Esophagus squamous epithelium (tissue), 5 donors: ENCODE data around the gene MTA2. TPM values are rescaled to one million over a fixed set of nuclear protein-coding genes. Genes with fewer than 3 reads are reported as not detected.

Experiments used
- DNase-seq: peaks from one replicate; lab custom pipeline; 2025; lab: John Stamatoyannopoulos, UW
- H3K27ac ChIP-seq, 4 donors: fragments of 200-600 bp; sonication (generic); one replicate each; pipeline ENCODE4 v1.5.1; 2016 to 2019; ENCODE audit warnings: mild to moderate bottlenecking in 1 of 4
- H3K27me3 ChIP-seq, 4 donors: fragments of 200-600 bp; sonication (generic); 1 replicate in 3 of 4; 2 replicates in 1 of 4; pipeline versions ENCODE4 v1.5.1 to v1.6.0; 2017 to 2021; ENCODE audit warnings: antibody characterized with exemption in 1 of 4
- H3K36me3 ChIP-seq, 3 donors: fragments of 200-600 bp; sonication (generic); one replicate each; pipeline ENCODE4 v1.5.1; 2016 to 2019
- H3K4me1 ChIP-seq, 3 donors: fragments of 200-600 bp; sonication (generic); one replicate each; pipeline ENCODE4 v1.5.1; 2017 to 2019
- H3K4me3 ChIP-seq, 4 donors: fragments of 200-600 bp; sonication (generic); 1 replicate in 3 of 4; 2 replicates in 1 of 4; pipeline ENCODE4 v1.5.1; 2016 to 2019; ENCODE audit warnings: mild to moderate bottlenecking in 2 of 4, moderate library complexity in 1 of 4
- H3K9me3 ChIP-seq, 3 donors: fragments of 200-600 bp; sonication (generic); one replicate each; pipeline ENCODE4 v1.5.1; 2016 to 2019
- POLR2A ChIP-seq, 4 donors: fragments of 450-650 bp; IDR thresholded peaks; one replicate each; pipeline ENCODE4 v1.6.1; 2017; ENCODE audit warnings: antibody characterized with exemption in 4 of 4, mild to moderate bottlenecking in 4 of 4, moderate library complexity in 3 of 4
- WGBS, 2 donors: methylation state at CpG; one replicate each; pipeline ENCODE4 v1.1.5; 2018; 5-methylcytosine and 5-hydroxymethylcytosine counted together
- intact Hi-C: fragments of 100-400 bp; cut with DNase I; formaldehyde crosslinking; loops from one replicate; pipeline ENCODE4 v1.15.0; 2022
- total RNA-seq, 4 donors: library from RNA; depleted of rRNA; stranded (reverse); fragments of >200 nt; gene quantifications; one replicate each; pipeline ENCODE4 v1.1.0, GENCODE V29; 2016
- TF ChIP-seq, protein P1 (sequence below), 6 experiments: fragments of 450-650 bp in 4 of 6; fragments of 200-600 bp in 2 of 6; sonication (generic) in 2 of 6; IDR thresholded peaks; one replicate each; pipeline ENCODE4 v1.5.1; 2016 to 2019; ENCODE audit warnings: antibody characterized with exemption in 6 of 6, mild to moderate bottlenecking in 4 of 6, moderate library complexity in 4 of 6
- donor health status: DM: yes; HTN: yes; CAD: no.

Gene MTA2
- total RNA-seq, 4 donors from 2014 or later, result 103 to 132 (median 111) TPM

DNA sequence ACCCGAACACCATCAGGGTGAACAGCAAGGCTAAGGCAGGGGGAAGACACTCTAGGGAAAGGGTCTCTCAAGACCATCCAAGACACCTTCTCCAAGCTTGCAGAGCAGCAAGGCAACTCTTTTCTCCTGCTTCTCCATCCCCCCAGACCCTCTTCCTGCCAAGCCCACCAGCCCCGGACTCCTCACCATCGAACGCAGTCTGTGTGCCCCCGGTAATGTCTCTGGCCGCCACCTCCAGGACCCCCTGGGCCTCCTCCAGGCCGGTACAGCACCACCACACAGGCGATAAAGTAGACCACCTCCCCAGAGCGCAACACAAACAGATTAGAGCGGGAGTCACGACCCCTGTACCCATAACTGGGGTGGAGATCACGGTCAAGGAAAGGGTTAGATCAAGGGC is 7.1 kb upstream of the MTA2 start:
- Histone ChIP-seq H3K36me3 (peaks cover 4 to 74% (median 10%) of the 10 kb centered on the region in 3 donors), H3K4me1 (peaks cover 18 to 76% (median 27%) of the 10 kb centered on the region in 3 donors), H3K27me3 (no peaks in the 10 kb centered on the region), H3K4me3 (no peak overlapping the region), H3K9me3 (no peaks in the 10 kb centered on the region), H3K27ac (no peak overlapping the region)
- intact Hi-C loops, result no loop called here
- TF ChIP-seq, protein P1, sequence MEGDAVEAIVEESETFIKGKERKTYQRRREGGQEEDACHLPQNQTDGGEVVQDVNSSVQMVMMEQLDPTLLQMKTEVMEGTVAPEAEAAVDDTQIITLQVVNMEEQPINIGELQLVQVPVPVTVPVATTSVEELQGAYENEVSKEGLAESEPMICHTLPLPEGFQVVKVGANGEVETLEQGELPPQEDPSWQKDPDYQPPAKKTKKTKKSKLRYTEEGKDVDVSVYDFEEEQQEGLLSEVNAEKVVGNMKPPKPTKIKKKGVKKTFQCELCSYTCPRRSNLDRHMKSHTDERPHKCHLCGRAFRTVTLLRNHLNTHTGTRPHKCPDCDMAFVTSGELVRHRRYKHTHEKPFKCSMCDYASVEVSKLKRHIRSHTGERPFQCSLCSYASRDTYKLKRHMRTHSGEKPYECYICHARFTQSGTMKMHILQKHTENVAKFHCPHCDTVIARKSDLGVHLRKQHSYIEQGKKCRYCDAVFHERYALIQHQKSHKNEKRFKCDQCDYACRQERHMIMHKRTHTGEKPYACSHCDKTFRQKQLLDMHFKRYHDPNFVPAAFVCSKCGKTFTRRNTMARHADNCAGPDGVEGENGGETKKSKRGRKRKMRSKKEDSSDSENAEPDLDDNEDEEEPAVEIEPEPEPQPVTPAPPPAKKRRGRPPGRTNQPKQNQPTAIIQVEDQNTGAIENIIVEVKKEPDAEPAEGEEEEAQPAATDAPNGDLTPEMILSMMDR (IDR thresholded peaks at IDR 0.05), result no peak
- no peak for TF ChIP-seq POLR2A (IDR thresholded peaks at IDR 0.05)
- 83 to 95% methylated on average over 5 to 6 of the region's 12 CpGs for WGBS, 2 donors
- DNase-seq, result no peak

DNA sequence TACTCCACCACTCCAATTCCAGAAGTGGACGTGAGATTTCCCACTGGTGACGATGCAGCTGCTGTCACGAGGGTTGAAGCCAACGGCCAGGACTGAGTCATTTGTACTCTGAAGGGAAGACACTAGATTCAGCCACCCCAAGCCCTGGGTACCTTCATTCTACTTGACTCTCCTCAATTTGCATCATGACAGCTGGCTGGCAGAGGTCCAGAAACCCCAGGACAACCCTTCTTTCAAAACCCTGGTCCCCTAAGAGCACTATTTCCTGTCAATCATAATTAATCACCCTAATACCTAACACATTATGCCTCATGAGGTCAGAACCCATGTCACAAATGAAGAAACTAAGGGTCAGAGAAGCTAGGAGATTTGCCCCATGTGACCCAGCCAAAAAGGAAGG is 6.0 kb upstream of the MTA2 start:
- Histone ChIP-seq H3K36me3 (peaks cover 4 to 78% (median 10%) of the 10 kb centered on the region in 3 donors), H3K9me3 (no peaks in the 10 kb centered on the region), H3K27ac (peak overlapping the region in 2 of 4 donors; percentile 24 to 35), H3K4me3 (no peak overlapping the region), H3K4me1 (peaks cover 18 to 76% (median 28%) of the 10 kb centered on the region in 3 donors), H3K27me3 (no peaks in the 10 kb centered on the region)
- TF ChIP-seq POLR2A (IDR thresholded peaks at IDR 0.05), result no peak
- TF ChIP-seq, protein P1 (IDR thresholded peaks at IDR 0.05), result no peak
- no peak for DNase-seq
- WGBS, 2 donors, result 56 to 68% methylated on average over 4 of the region's 4 CpGs
- intact Hi-C loops, result no loop called here

DNA sequence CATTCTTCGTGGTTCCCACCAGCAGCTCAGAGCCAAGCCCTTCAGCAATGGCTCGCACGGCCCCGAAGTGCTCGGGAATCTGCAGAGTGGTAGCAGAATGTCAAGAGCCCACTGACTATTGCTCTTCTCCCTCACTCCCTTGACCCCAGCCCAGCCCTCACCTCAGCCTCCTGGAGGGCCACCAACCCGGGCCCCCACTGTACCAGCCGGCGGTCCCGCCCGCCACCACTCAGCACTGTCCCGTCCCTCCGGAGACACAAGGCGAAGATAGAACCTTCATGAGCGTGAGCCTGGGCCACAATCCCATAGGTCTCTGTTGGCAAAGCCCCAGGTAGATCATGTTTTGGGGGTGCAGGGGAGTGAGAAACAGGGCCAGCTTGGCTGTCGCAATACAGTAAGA is 4.2 kb upstream of the MTA2 start:
- no peak for DNase-seq
- TF ChIP-seq, protein P1 (IDR thresholded peaks at IDR 0.05), result no peak
- TF ChIP-seq POLR2A (IDR thresholded peaks at IDR 0.05), result no peak
- H3K4me3 ChIP-seq, result no peak overlapping the region
- no peak overlapping the region for H3K27ac ChIP-seq
- no peaks in the 10 kb centered on the region for H3K27me3 ChIP-seq
- H3K4me1 ChIP-seq, result peaks cover 12 to 71% (median 22%) of the 10 kb centered on the region in 3 donors
- peaks cover 4 to 75% (median 10%) of the 10 kb centered on the region in 3 donors for H3K36me3 ChIP-seq
- WGBS, 2 donors, result 92 to 94% methylated on average over 2 to 7 of the region's 15 CpGs
- intact Hi-C loops, result no loop called here
- no peaks in the 10 kb centered on the region for H3K9me3 ChIP-seq

DNA sequence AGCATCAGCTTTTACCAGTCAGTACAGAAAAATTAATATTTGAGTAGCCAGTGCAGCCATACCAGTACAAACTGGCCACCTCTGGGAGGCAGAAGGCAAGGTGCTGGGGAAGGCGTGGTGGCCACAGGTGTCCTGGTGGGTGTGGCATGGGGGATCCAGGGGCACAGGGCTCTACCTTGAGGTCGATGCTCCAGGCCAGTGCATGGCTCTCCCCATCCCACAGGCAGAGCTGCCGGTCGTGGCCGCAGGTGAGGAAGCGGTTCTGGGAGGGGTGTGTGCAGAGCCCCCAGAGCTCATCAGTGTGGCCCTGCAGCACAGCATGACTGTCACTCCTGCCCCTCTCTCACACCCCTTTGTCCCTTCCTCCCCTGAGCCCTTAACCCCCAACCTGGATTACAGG is 3.8 kb upstream of the MTA2 start:
- TF ChIP-seq, protein P1 (IDR thresholded peaks at IDR 0.05), result no peak
- TF ChIP-seq POLR2A (IDR thresholded peaks at IDR 0.05), result no peak
- intact Hi-C loops, result no loop called here
- no peaks in the 10 kb centered on the region for H3K27me3 ChIP-seq
- H3K36me3 ChIP-seq, result peaks cover 4 to 71% (median 10%) of the 10 kb centered on the region in 3 donors
- H3K27ac ChIP-seq, result no peak overlapping the region
- peaks cover 10 to 71% (median 18%) of the 10 kb centered on the region in 3 donors for H3K4me1 ChIP-seq
- 83 to 86% methylated on average over 6 of the region's 6 CpGs for WGBS, 2 donors
- no peaks in the 10 kb centered on the region for H3K9me3 ChIP-seq
- DNase-seq, result no peak
- H3K4me3 ChIP-seq, result no peak overlapping the region

DNA sequence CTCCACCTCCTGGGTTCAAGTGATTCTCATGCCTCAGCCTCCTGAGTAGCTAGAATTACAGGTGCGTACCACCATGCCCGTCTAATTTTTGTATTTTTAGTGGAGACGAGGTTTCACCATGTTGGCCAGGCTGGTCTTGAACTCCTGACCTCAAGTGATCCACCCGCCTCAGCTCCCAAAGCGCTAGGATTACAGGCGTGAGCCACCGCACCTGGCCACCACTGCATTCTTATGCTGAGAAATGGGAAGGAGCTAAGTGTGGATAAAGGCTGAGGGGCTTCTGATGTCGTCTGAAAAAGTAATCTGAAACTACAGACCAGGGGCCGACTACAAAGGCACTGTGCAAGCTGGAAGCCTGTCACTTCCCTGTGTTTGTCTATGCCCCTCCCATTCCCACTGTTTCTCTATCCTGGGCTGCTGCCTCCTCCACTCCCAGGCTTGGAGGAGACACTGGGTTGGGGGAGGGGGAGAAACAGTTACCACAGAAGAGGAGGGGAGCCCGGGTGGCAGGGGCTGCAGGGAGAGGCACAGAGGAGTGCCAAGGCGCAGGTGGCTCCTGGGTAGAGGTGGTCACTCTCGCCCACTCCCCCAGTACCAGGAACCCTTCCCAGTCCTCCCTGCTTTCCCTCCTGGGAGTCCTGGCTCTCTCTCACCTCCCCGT is 2.9 kb upstream of the MTA2 start:
- 66 to 77% methylated on average over 7 to 10 of the region's 13 CpGs for WGBS, 2 donors
- Histone ChIP-seq H3K9me3 (no peaks in the 10 kb centered on the region), H3K27me3 (no peaks in the 10 kb centered on the region), H3K4me3 (no peak overlapping the region), H3K36me3 (peaks cover 4 to 62% (median 7%) of the 10 kb centered on the region in 3 donors), H3K27ac (no peak overlapping the region), H3K4me1 (peaks cover 15 to 76% (median 21%) of the 10 kb centered on the region in 3 donors)
- no peak for TF ChIP-seq POLR2A (IDR thresholded peaks at IDR 0.05)
- TF ChIP-seq, protein P1 (IDR thresholded peaks at IDR 0.05), result no peak
- intact Hi-C loops, result no loop called here
- no peak for DNase-seq
